GM23338 (cell line): ENCODE measurements around the gene ZNF711.

ENCODE experiments used
- CTCF ChIP-seq, 2 experiments: fragments of 200-600 bp in 1 of 2; sonication (generic) in 1 of 2; conservative IDR thresholded peaks; 2 replicates each; pipeline versions ENCODE4 v1.5.1 to v1.6.1; 2016 to 2017; ENCODE audit warnings: antibody characterized with exemption in 2 of 2, low read depth in 2 of 2, mild to moderate bottlenecking in 2 of 2, moderate library complexity in 1 of 2
- EZH2 ChIP-seq: fragments of 200-600 bp; sonication (generic); IDR thresholded peaks from one replicate; pipeline ENCODE4 v1.8.0; 2017; ENCODE audit warnings: antibody characterized with exemption, mild to moderate bottlenecking, low read depth; ENCODE audit not compliant: unreplicated experiment
- EZH2phosphoT487 ChIP-seq: fragments of 200-600 bp; sonication (generic); IDR thresholded peaks from one replicate; pipeline ENCODE4 v1.8.1; 2018; ENCODE audit warnings: antibody characterized with exemption; ENCODE audit not compliant: unreplicated experiment
- POLR2AphosphoS5 ChIP-seq: IDR thresholded peaks from 2 replicates; pipeline ENCODE4 v1.6.1; 2016; ENCODE audit warnings: antibody characterized with exemption, low read depth
- STAT1 ChIP-seq: IDR thresholded peaks from one replicate; pipeline ENCODE4 v1.6.1; 2016; ENCODE audit warnings: antibody characterized with exemption; ENCODE audit not compliant: unreplicated experiment
- ZNF462 ChIP-seq: fragments of 250-450 bp; sonication (Bioruptor Pico); IDR thresholded peaks from 2 replicates; pipeline ENCODE4 v1.5.0; 2020; ENCODE audit warnings: mild to moderate bottlenecking, moderate library complexity

GRCh38 chrX:85203461-85203970 is 40.3 kb upstream of the ZNF711 start:
- no peak for TF ChIP-seq CTCF (conservative IDR thresholded peaks at IDR 0.05; ENCODE audit: low read depth in 2 of 2)
- no peak for TF ChIP-seq POLR2AphosphoS5
- TF ChIP-seq ZNF462 (CRISPR knock-in tag), result no peak
- no peak for TF ChIP-seq STAT1
- no peak for TF ChIP-seq EZH2
- TF ChIP-seq EZH2phosphoT487, result no peak
